Measurements from ENCODE around the gene DDX42. TPM values are rescaled to one million over a fixed set of nuclear protein-coding genes. Genes with fewer than 3 reads are reported as not detected.
"Not testable (repeated sequence)": the region's sequence is repeated elsewhere in the genome, so short reads cannot be mapped to it uniquely, and the experiment has no call there.

Gene DDX42
- total and polyA plus RNA-seq, 12 donors: 45.0 to 109 (median 85.2) TPM

- H3K4me1 ChIP-seq (replicated peaks in 1 of 2): peaks cover 0 to 4% of the 10 kb centered on the region in 2 donors
- WGBS, 4 donors: 80 to 89% (median 86%) methylated on average over 3 of the region's 3 CpGs
- DNase-seq: no peak
- TF ChIP-seq CTCF (IDR thresholded peaks at IDR 0.05): no peak
- TF ChIP-seq POLR2A (IDR thresholded peaks at IDR 0.05): no peak
- no peak overlapping the region for H3K4me3 ChIP-seq
- no peak overlapping the region for H3K27ac ChIP-seq
- peaks cover 0 to 87% of the 10 kb centered on the region in 2 donors for H3K36me3 ChIP-seq (replicated peaks in 1 of 2)
- intact Hi-C loops (cut with DNase I): no loop called here
- H3K9me3 ChIP-seq (replicated peaks in 1 of 3): no peaks in the 10 kb centered on the region
- no peaks in the 10 kb centered on the region for H3K27me3 ChIP-seq
Observed at GRCh38 chr17:63792055-63792729, 18.2 kb downstream of the DDX42 start.

- H3K9me3 ChIP-seq (replicated peaks in 1 of 3); H3K27ac ChIP-seq; H3K27me3 ChIP-seq; DNase-seq; H3K4me3 ChIP-seq; H3K4me1 ChIP-seq (replicated peaks in 1 of 2); intact Hi-C loops (cut with DNase I): not testable (repeated sequence)
- peaks cover 0 to 95% of the 10 kb centered on the region in 2 donors for H3K36me3 ChIP-seq (replicated peaks in 1 of 2)
- 94 to 98% (median 96%) methylated on average over 10 of the region's 10 CpGs for WGBS, 4 donors
Observed at GRCh38 chr17:63796375-63796774, 22.4 kb downstream of the DDX42 start.

- intact Hi-C loops (cut with DNase I): no loop called here
- H3K4me3 ChIP-seq: no peak overlapping the region
- H3K36me3 ChIP-seq (replicated peaks in 1 of 2): peaks cover 0 to 99% of the 10 kb centered on the region in 2 donors
- DNase-seq: no peak
- 86 to 97% (median 91%) methylated on average over 3 of the region's 3 CpGs for WGBS, 4 donors
- H3K4me1 ChIP-seq (replicated peaks in 1 of 2): peaks cover 0 to 4% of the 10 kb centered on the region in 2 donors
- TF ChIP-seq CTCF (IDR thresholded peaks at IDR 0.05) (no peak), POLR2A (IDR thresholded peaks at IDR 0.05) (no peak)
- H3K9me3 ChIP-seq (replicated peaks in 1 of 3): no peaks in the 10 kb centered on the region
- H3K27me3 ChIP-seq: no peaks in the 10 kb centered on the region
- H3K27ac ChIP-seq: no peak overlapping the region
Observed at GRCh38 chr17:63798572-63799106, 24.7 kb downstream of the DDX42 start.

GRCh38 chr17:63800783-63801182 is 26.8 kb downstream of the DDX42 start:
- TF ChIP-seq CTCF (IDR thresholded peaks at IDR 0.05) (no peak), POLR2A (IDR thresholded peaks at IDR 0.05) (no peak)
- intact Hi-C loops (cut with DNase I): no loop called here

GRCh38 chr17:63804328-63804727 is 30.4 kb downstream of the DDX42 start:
- no peak for DNase-seq
- WGBS, 4 donors: 74 to 88% (median 77%) methylated on average over 1 of the region's 1 CpG
- peaks cover 0 to 97% of the 10 kb centered on the region in 2 donors for H3K36me3 ChIP-seq (replicated peaks in 1 of 2)
- TF ChIP-seq CTCF (IDR thresholded peaks at IDR 0.05) (no peak), POLR2A (IDR thresholded peaks at IDR 0.05) (no peak)
- no peaks in the 10 kb centered on the region for H3K27me3 ChIP-seq
- H3K4me3 ChIP-seq: no peak overlapping the region
- intact Hi-C loops (cut with DNase I): no loop called here
- H3K9me3 ChIP-seq (replicated peaks in 1 of 3): no peaks in the 10 kb centered on the region
- no peak overlapping the region for H3K27ac ChIP-seq
- H3K4me1 ChIP-seq (replicated peaks in 1 of 2): no peaks in the 10 kb centered on the region

More at GRCh38 chr17:63800783-63801182, 26.8 kb downstream of the DDX42 start:
- Histone ChIP-seq H3K27me3 (no peaks in the 10 kb centered on the region), H3K27ac (no peak overlapping the region), H3K36me3 (replicated peaks in 1 of 2) (peaks cover 0 to 97% of the 10 kb centered on the region in 2 donors), H3K4me1 (replicated peaks in 1 of 2) (no peaks in the 10 kb centered on the region), H3K4me3 (no peak overlapping the region), H3K9me3 (replicated peaks in 1 of 3) (no peaks in the 10 kb centered on the region)
- 97 to 100% (median 100%) methylated on average over 1 of the region's 1 CpG for WGBS, 4 donors
- DNase-seq: no peak
